HepG2 (cell line): ENCODE results near the gene COASY. TPM values are rescaled to one million over a fixed set of nuclear protein-coding genes. Genes with fewer than 3 reads are reported as not detected.

Experiments used
- MXD1 ChIP-seq: sonication (generic); formaldehyde crosslinking; IDR thresholded peaks from 2 replicates; pipeline ENCODE4 v1.4.0; 2020; ENCODE audit warnings: mild to moderate bottlenecking, missing genetic modification reagents
- PAXIP1 ChIP-seq: sonication (generic); formaldehyde crosslinking; conservative IDR thresholded peaks from 2 replicates; pipeline ENCODE4 v1.4.0; 2020; ENCODE audit warnings: mild to moderate bottlenecking, missing genetic modification reagents, moderate library complexity
- PLRG1 ChIP-seq: fragments of 450-650 bp; conservative IDR thresholded peaks from 2 replicates; pipeline ENCODE4 v1.6.1; 2016
- PRDM10 ChIP-seq: sonication (generic); formaldehyde crosslinking; IDR thresholded peaks from 2 replicates; pipeline ENCODE4 v1.4.0; 2020; ENCODE audit warnings: low read depth, missing genetic modification reagents
- RXRA ChIP-seq: sonication (generic); formaldehyde crosslinking; IDR thresholded peaks from 2 replicates; pipeline ENCODE4 v1.5.1; 2020; ENCODE audit warnings: missing genetic modification reagents
- SRSF4 ChIP-seq: fragments of 200-400 bp; formaldehyde crosslinking; IDR thresholded peaks from one replicate; pipeline ENCODE4 v1.6.1; 2018; ENCODE audit warnings: mild to moderate bottlenecking, low read depth, low read length, moderate library complexity; ENCODE audit not compliant: poor library complexity, severe bottlenecking
- SRY ChIP-seq: sonication (generic); formaldehyde crosslinking; IDR thresholded peaks from 2 replicates; pipeline ENCODE4 v1.8.0; 2022; ENCODE audit warnings: mild to moderate bottlenecking, missing genetic modification reagents
- YY1 ChIP-seq: IDR thresholded peaks from 2 replicates; pipeline ENCODE4 v1.6.1; 2011; ENCODE audit warnings: low read length, low read depth, moderate library complexity, mild to moderate bottlenecking; ENCODE audit not compliant: insufficient read depth, insufficient replicate concordance
- ZBTB37 ChIP-seq: sonication (generic); formaldehyde crosslinking; IDR thresholded peaks from 2 replicates; pipeline ENCODE4 v1.4.0; 2020; ENCODE audit warnings: mild to moderate bottlenecking, missing genetic modification reagents
- ZBTB4 ChIP-seq: sonication (generic); formaldehyde crosslinking; IDR thresholded peaks from 2 replicates; pipeline ENCODE4 v1.4.0; 2020; ENCODE audit warnings: missing genetic modification reagents, mild to moderate bottlenecking, borderline replicate concordance
- ZBTB8A ChIP-seq: sonication (generic); formaldehyde crosslinking; IDR thresholded peaks from 2 replicates; pipeline ENCODE4 v1.4.0; 2020; ENCODE audit warnings: mild to moderate bottlenecking, low read depth, missing genetic modification reagents, borderline replicate concordance
- ZC3H13 ChIP-seq: sonication (generic); formaldehyde crosslinking; IDR thresholded peaks from 2 replicates; pipeline ENCODE4 v1.8.1; 2023; ENCODE audit warnings: mild to moderate bottlenecking, missing genetic modification reagents, moderate library complexity
- ZFX ChIP-seq: sonication (generic); formaldehyde crosslinking; IDR thresholded peaks from 2 replicates; pipeline ENCODE4 v1.4.0; 2020; ENCODE audit warnings: mild to moderate bottlenecking, low read depth, missing genetic modification reagents, moderate library complexity
- ZNF292 ChIP-seq: sonication (generic); formaldehyde crosslinking; IDR thresholded peaks from 2 replicates; pipeline ENCODE4 v1.8.1; 2022; ENCODE audit warnings: mild to moderate bottlenecking, low read depth, missing genetic modification reagents, borderline replicate concordance
- ZNF3 ChIP-seq: IDR thresholded peaks from 2 replicates; pipeline ENCODE4 v1.7.0; 2017; ENCODE audit warnings: inconsistent platforms
- ZNF709 ChIP-seq: sonication (generic); formaldehyde crosslinking; IDR thresholded peaks from 2 replicates; pipeline ENCODE4 v1.5.0; 2020; ENCODE audit warnings: mild to moderate bottlenecking, missing genetic modification reagents
- polyA plus RNA-seq, 8 experiments: library from polyadenylated mRNA; depleted of rRNA in 3 of 8; stranded (reverse) in 7 of 8; unstranded in 1 of 8; fragments of >200 nt; fragmentation: Illumina TruSeq in 4 of 8; extraction: Trizol in 4 of 8; gene quantifications; 2 replicates each; pipeline versions ENCODE4 v1.2.1 to v1.2.3, GENCODE V29; 2011 to 2016; ENCODE audit warnings: low read depth in 4 of 8, missing spikeins in 1 of 8, mixed read lengths in 1 of 8; ENCODE audit not compliant: insufficient read depth in 1 of 8
- total RNA-seq, 5 experiments: library from RNA; depleted of rRNA; stranded (reverse); fragments of >200 nt; fragmentation: Illumina TruSeq; extraction: Trizol; gene quantifications; 2 replicates each; pipeline ENCODE4 v1.2.3, GENCODE V29; 2016; ENCODE audit warnings: low read depth in 1 of 5

COASY gene
- total and polyA plus RNA-seq, 2 of the 13 experiments (the other 11 are each of a cell fraction or from before 2014, with no cell fraction given), result 90.7 to 125 TPM

GRCh38 chr17:42609182-42609813, 47.4 kb downstream of the COASY start, which contains the start of the genes RETREG3 and TUBG1 (continued):
- peak; percentile 65; the same call in 1 of the 2 replicates for TF ChIP-seq ZC3H13 (CRISPR knock-in tag)
- peak; percentile 86; the same call in 1 of the 2 replicates for TF ChIP-seq ZNF292
- no peak; the same call in 1 of the 2 replicates for TF ChIP-seq ZBTB4
- peak; percentile 26; the same call in 1 of the 2 replicates for TF ChIP-seq RXRA (CRISPR knock-in tag)
- TF ChIP-seq YY1, result peak; percentile 57
- no peak for TF ChIP-seq SRSF4
- TF ChIP-seq ZBTB8A (CRISPR knock-in tag), result no peak
- TF ChIP-seq ZNF709 (CRISPR knock-in tag), result peak; percentile 15; the same call in 1 of the 2 replicates
- TF ChIP-seq ZNF3, result no peak
- peak; percentile 98 for TF ChIP-seq ZFX (CRISPR knock-in tag)
- TF ChIP-seq ZBTB37 (CRISPR knock-in tag), result no peak
- no peak; the same call in 1 of the 2 replicates for TF ChIP-seq SRY (CRISPR knock-in tag)
- TF ChIP-seq PAXIP1 (CRISPR knock-in tag), result peak; percentile 48; the same call in 1 of the 2 replicates
- TF ChIP-seq PRDM10 (CRISPR knock-in tag), result no peak
- no peak for TF ChIP-seq PLRG1
- TF ChIP-seq MXD1 (CRISPR knock-in tag), result peak; percentile 88
